Lung (tissue), 12 donors: ENCODE results near the gene FAM83E. TPM values are rescaled to one million over a fixed set of nuclear protein-coding genes. Genes with fewer than 3 reads are reported as not detected.

Experiments
- ATAC-seq: fragments of 200-7000 bp; cut with Tn5 transposase; one replicate; pipeline ENCODE4 v1.9.1; 2020; ENCODE audit warnings: moderate number of reproducible peaks; ENCODE audit not compliant: insufficient read depth, low FRiP score
- DNase-seq, 3 donors: peaks; one replicate each; pipeline ENCODE4 v3.0.0-alpha.2; 2013 to 2017
- H3K27ac ChIP-seq, 2 donors: one replicate each; pipeline ENCODE4 v1.5.1; 2013; ENCODE audit warnings: mild to moderate bottlenecking in 2 of 2, moderate library complexity in 2 of 2, control low read depth in 1 of 2, inconsistent platforms in 1 of 2, low read depth in 1 of 2, low read length in 1 of 2
- H3K27me3 ChIP-seq, 3 donors: one replicate each; pipeline ENCODE4 v1.5.1; 2013; ENCODE audit warnings: low read length in 2 of 3; ENCODE audit not compliant: control insufficient read depth in 3 of 3, insufficient read depth in 3 of 3
- H3K36me3 ChIP-seq, 4 donors: one replicate each; pipeline ENCODE4 v1.5.1; 2013; ENCODE audit warnings: low read length in 4 of 4, mild to moderate bottlenecking in 1 of 4, moderate library complexity in 1 of 4; ENCODE audit not compliant: control insufficient read depth in 4 of 4, insufficient read depth in 4 of 4
- H3K4me1 ChIP-seq, 5 donors: one replicate each; pipeline ENCODE4 v1.5.1; 2013; ENCODE audit warnings: low read length in 5 of 5, mild to moderate bottlenecking in 2 of 5, moderate library complexity in 1 of 5; ENCODE audit not compliant: control insufficient read depth in 5 of 5, insufficient read depth in 5 of 5
- H3K4me3 ChIP-seq: one replicate; pipeline ENCODE4 v1.5.1; 2013; ENCODE audit warnings: mild to moderate bottlenecking, control low read depth, moderate library complexity
- H3K9ac ChIP-seq, 2 donors: one replicate each; pipeline ENCODE4 v1.5.1; 2013; ENCODE audit warnings: low read length in 2 of 2, control low read depth in 1 of 2; ENCODE audit not compliant: insufficient read depth in 1 of 2
- H3K9me3 ChIP-seq, 4 donors: one replicate each; pipeline ENCODE4 v1.5.1; 2013; ENCODE audit warnings: low read length in 3 of 4, mild to moderate bottlenecking in 1 of 4, moderate library complexity in 1 of 4; ENCODE audit not compliant: control insufficient read depth in 4 of 4, insufficient read depth in 3 of 4
- CTCF ChIP-seq: IDR thresholded peaks from 2 replicates; pipeline ENCODE4 v1.5.1; 2012; ENCODE audit warnings: mild to moderate bottlenecking; ENCODE audit errors: control extremely low read depth, extremely low read depth
- WGBS, 2 donors: extraction: QIAGEN DNeasy Blood & Tissue Kit; methylation state at CpG; one replicate each; pipeline ENCODE4 v1.1.7; 2013; 5-methylcytosine and 5-hydroxymethylcytosine counted together
- polyA plus RNA-seq, 2 donors: library from polyadenylated mRNA; stranded (reverse); fragments of 200-250 nt; gene quantifications; one replicate each; pipeline ENCODE4 v1.2.1, GENCODE V29; 2013
- total RNA-seq, 2 donors: library from RNA; depleted of rRNA in 1 of 2; stranded (reverse); fragments of >200 nt in 1 of 2; gene quantifications; one replicate each; pipeline ENCODE4 v1.2.1, GENCODE V29; 2014 to 2021
- donor health status: control.
- donor health status: control.
- donor health status: Bipolar disorder and iron deficiency.
- donor health status: healthy.
- donor health status: DM: yes; HTN: yes; CAD: no.

FAM83E gene
- total and polyA plus RNA-seq, 4 donors, result 22.2 to 43.8 (median 36.7) TPM

GRCh38 chr19:48637449-48637947 lies 22.6 kb upstream of the FAM83E start:
- TF ChIP-seq CTCF, result no peak
- Histone ChIP-seq H3K4me1 (peaks cover 0 to 34% (median 14%) of the 10 kb centered on the region in 5 donors), H3K36me3 (peaks cover 0 to 4% (median 0%) of the 10 kb centered on the region in 4 donors)

GRCh38 chr19:48636859-48637448 lies 22.1 kb upstream of the FAM83E start, which contains the start of gene DBP:
TSS of gene DBP (minus strand) at chr19:48637379. CDS start at chr19:48636994, 385 bp downstream.
- WGBS, 2 donors, result 0% methylated on average over 35 to 40 of the region's 40 CpGs
- DNase-seq, result no peak
- H3K4me1 ChIP-seq, result peaks cover 0 to 34% (median 14%) of the 10 kb centered on the region in 5 donors

More at GRCh38 chr19:48637449-48637947, 22.6 kb upstream of the FAM83E start:
- 0% methylated on average over 38 of the region's 38 CpGs for WGBS, 2 donors
- ATAC-seq (peak; percentile 78), DNase-seq (peak; percentile 99 to 100 (median 99))
- Histone ChIP-seq H3K9ac (peak overlapping the region; percentile 44 to 93), H3K27ac (peak overlapping the region; percentile 93 to 96), H3K27me3 (peaks cover 0 to 9% (median 0%) of the 10 kb centered on the region in 3 donors), H3K4me3 (no peak overlapping the region), H3K9me3 (no peaks in the 10 kb centered on the region)

GRCh38 chr19:48635966-48636858 lies 21.3 kb upstream of the FAM83E start:
- H3K9ac ChIP-seq, result peak overlapping the region in 1 of 2 donors; percentile 13
- H3K9me3 ChIP-seq, result no peaks in the 10 kb centered on the region
- TF ChIP-seq CTCF, result no peak
- H3K4me3 ChIP-seq, result peak overlapping the region; percentile 41
- ATAC-seq (no peak), DNase-seq (no peak)
- H3K4me1 ChIP-seq, result peaks cover 0 to 35% (median 14%) of the 10 kb centered on the region in 5 donors
- 2% methylated on average over 35 of the region's 35 CpGs for WGBS, 2 donors
- peaks cover 0 to 5% (median 0%) of the 10 kb centered on the region in 3 donors for H3K27me3 ChIP-seq
- peak overlapping the region; percentile 88 to 94 for H3K27ac ChIP-seq
- peaks cover 0 to 6% (median 0%) of the 10 kb centered on the region in 4 donors for H3K36me3 ChIP-seq

More at GRCh38 chr19:48636859-48637448, 22.1 kb upstream of the FAM83E start, which contains the start of gene DBP:
- TF ChIP-seq CTCF, result no peak
- Histone ChIP-seq H3K27me3 (peaks cover 0 to 9% (median 0%) of the 10 kb centered on the region in 3 donors), H3K27ac (peak within 1 kb of the TSS; percentile 93 to 96), H3K36me3 (peaks cover 0 to 6% (median 0%) of the 10 kb centered on the region in 4 donors), H3K9ac (peak within 1 kb of the TSS; percentile 44 to 93), H3K4me3 (peak within 1 kb of the TSS; percentile 32), H3K9me3 (no peaks in the 10 kb centered on the region)
- no peak for ATAC-seq
